Astrocyte (in vitro differentiated cells and primary cell): Measurements from ENCODE around the gene TTC34. TPM values are rescaled to one million over a fixed set of nuclear protein-coding genes. Genes with fewer than 3 reads are reported as not detected.

ENCODE experiments used
- DNase-seq: peaks from one replicate; pipeline ENCODE4 v3.0.0-alpha.2; 2010; ENCODE audit warnings: low read depth
- FAIRE-seq: peaks from 2 replicates; lab custom pipeline; 2011; peaks lifted over from hg19 to GRCh38; lab: Jason Lieb, UNC
- H2AFZ ChIP-seq: 2 replicates; pipeline ENCODE4 v1.6.0; 2012; ENCODE audit warnings: low read depth, low read length, inconsistent platforms
- H3K27ac ChIP-seq: 2 replicates; pipeline ENCODE4 v1.5.1; 2011; ENCODE audit warnings: low read depth, low read length, inconsistent platforms
- H3K27me3 ChIP-seq: 2 replicates; pipeline ENCODE4 v1.6.0; 2011; ENCODE audit warnings: low read length, inconsistent platforms; ENCODE audit not compliant: insufficient read depth
- H3K36me3 ChIP-seq: 2 replicates; pipeline ENCODE4 v1.5.1; 2011; ENCODE audit warnings: low read length, inconsistent platforms; ENCODE audit not compliant: insufficient read depth
- H3K4me1 ChIP-seq: 2 replicates; pipeline ENCODE4 v1.5.1; 2011; ENCODE audit warnings: low read length, inconsistent platforms; ENCODE audit not compliant: insufficient read depth
- H3K4me2 ChIP-seq: 2 replicates; pipeline ENCODE4 v1.6.0; 2012; ENCODE audit warnings: low read length, inconsistent platforms
- H3K4me3 ChIP-seq: 2 replicates; pipeline ENCODE4 v1.5.1; 2011; ENCODE audit warnings: low read depth, mild to moderate bottlenecking, low read length, inconsistent platforms; ENCODE audit not compliant: insufficient read depth
- H3K79me2 ChIP-seq: 2 replicates; pipeline ENCODE4 v1.6.0; 2012; ENCODE audit warnings: mild to moderate bottlenecking, low read length, inconsistent platforms; ENCODE audit not compliant: insufficient read depth
- H3K9ac ChIP-seq: 2 replicates; pipeline ENCODE4 v1.6.0; 2012; ENCODE audit warnings: mild to moderate bottlenecking, low read length, inconsistent platforms
- H3K9me3 ChIP-seq: 2 replicates; pipeline ENCODE4 v1.5.1; 2012; ENCODE audit warnings: low read depth, mild to moderate bottlenecking, low read length, inconsistent platforms; ENCODE audit not compliant: insufficient read depth
- H4K20me1 ChIP-seq: 2 replicates; pipeline ENCODE4 v1.6.0; 2012; ENCODE audit warnings: low read length, inconsistent platforms; ENCODE audit not compliant: insufficient read depth
- H3K27ac Mint-ChIP-seq: one replicate; pipeline ENCODE4 v1.8.0; 2021; ENCODE audit warnings: mild to moderate bottlenecking, mixed read lengths; ENCODE audit not compliant: unreplicated experiment
- H3K27me3 Mint-ChIP-seq: one replicate; pipeline ENCODE4 v1.8.0; 2021; ENCODE audit warnings: low read depth, mixed read lengths; ENCODE audit not compliant: unreplicated experiment
- H3K36me3 Mint-ChIP-seq: one replicate; pipeline ENCODE4 v1.8.0; 2021; ENCODE audit warnings: low read depth, mixed read lengths; ENCODE audit not compliant: unreplicated experiment
- H3K4me1 Mint-ChIP-seq: one replicate; pipeline ENCODE4 v1.8.0; 2021; ENCODE audit warnings: low read depth, mixed read lengths; ENCODE audit not compliant: unreplicated experiment
- H3K4me3 Mint-ChIP-seq: one replicate; pipeline ENCODE4 v1.8.0; 2021; ENCODE audit warnings: mild to moderate bottlenecking, moderate library complexity, mixed read lengths; ENCODE audit not compliant: unreplicated experiment
- H3K9me3 Mint-ChIP-seq: one replicate; pipeline ENCODE4 v1.8.0; 2021; ENCODE audit warnings: mild to moderate bottlenecking, mixed read lengths; ENCODE audit not compliant: unreplicated experiment
- CTCF ChIP-seq: IDR thresholded peaks from 2 replicates; pipeline ENCODE4 v1.5.1; 2011; ENCODE audit warnings: low read depth, mild to moderate bottlenecking, inconsistent platforms, low read length, moderate library complexity; ENCODE audit not compliant: insufficient read depth
- EZH2 ChIP-seq: IDR thresholded peaks from 2 replicates; pipeline ENCODE4 v1.6.1; 2012; ENCODE audit warnings: mild to moderate bottlenecking, low read length, inconsistent platforms; ENCODE audit not compliant: insufficient read depth
- total RNA-seq: library from RNA; stranded (reverse); gene quantifications from 2 replicates; pipeline ENCODE4 v1.2.1, GENCODE V29; 2021

Gene TTC34
- total RNA-seq, 1 donor from 2014 or later: 0.39 TPM

- no peaks in the 10 kb centered on the region for H4K20me1 ChIP-seq
- DNase-seq (no peak), FAIRE-seq (no peak)
- Mint-ChIP-seq H3K4me1 (no peaks in the 10 kb centered on the region), H3K36me3 (no peaks in the 10 kb centered on the region), H3K27ac (no peak overlapping the region), H3K9me3 (peaks cover 14% of the 10 kb centered on the region), H3K27me3 (peaks cover 7% of the 10 kb centered on the region), H3K4me3 (no peak overlapping the region)
- no peak overlapping the region for H3K9ac ChIP-seq
- H3K79me2 ChIP-seq: no peaks in the 10 kb centered on the region
- no peaks in the 10 kb centered on the region for H3K27me3 ChIP-seq
- TF ChIP-seq EZH2 (no peak), CTCF (no peak)
- H3K36me3 ChIP-seq: no peaks in the 10 kb centered on the region
- no peak overlapping the region for H3K4me2 ChIP-seq
- H3K9me3 ChIP-seq: peaks cover 9% of the 10 kb centered on the region
- no peak overlapping the region for H3K4me3 ChIP-seq
- no peak overlapping the region for H2AFZ ChIP-seq
- no peak overlapping the region for H3K27ac ChIP-seq
- no peaks in the 10 kb centered on the region for H3K4me1 ChIP-seq
These were observed 23.5 kb upstream of the TTC34 start for GRCh38 chr1:2824999-2825398.

- Histone ChIP-seq H4K20me1 (no peaks in the 10 kb centered on the region), H3K4me3 (no peak overlapping the region), H3K27me3 (no peaks in the 10 kb centered on the region), H3K79me2 (no peaks in the 10 kb centered on the region), H3K9ac (no peak overlapping the region), H3K27ac (no peak overlapping the region), H3K4me1 (no peaks in the 10 kb centered on the region), H3K36me3 (no peaks in the 10 kb centered on the region), H3K4me2 (no peak overlapping the region), H3K9me3 (peaks cover 7% of the 10 kb centered on the region), H2AFZ (no peak overlapping the region)
- H3K27me3 Mint-ChIP-seq: peaks cover 7% of the 10 kb centered on the region
- no peaks in the 10 kb centered on the region for H3K36me3 Mint-ChIP-seq
- DNase-seq: no peak
- no peak overlapping the region for H3K27ac Mint-ChIP-seq
- H3K4me1 Mint-ChIP-seq: no peaks in the 10 kb centered on the region
- FAIRE-seq: no peak
- H3K9me3 Mint-ChIP-seq: peaks cover 14% of the 10 kb centered on the region
- H3K4me3 Mint-ChIP-seq: no peak overlapping the region
- TF ChIP-seq EZH2 (no peak), CTCF (no peak)
These were observed 22.6 kb upstream of the TTC34 start for GRCh38 chr1:2823921-2824610.

- no peaks in the 10 kb centered on the region for H3K36me3 Mint-ChIP-seq
- no peak for DNase-seq
- no peak for FAIRE-seq
- no peaks in the 10 kb centered on the region for H4K20me1 ChIP-seq
- no peaks in the 10 kb centered on the region for H3K36me3 ChIP-seq
- H3K27ac ChIP-seq: no peak overlapping the region
- H3K9ac ChIP-seq: no peak overlapping the region
- no peak overlapping the region for H2AFZ ChIP-seq
- peaks cover 14% of the 10 kb centered on the region for H3K9me3 ChIP-seq
- no peak overlapping the region for H3K27ac Mint-ChIP-seq
- no peaks in the 10 kb centered on the region for H3K27me3 ChIP-seq
- no peaks in the 10 kb centered on the region for H3K4me1 Mint-ChIP-seq
- peaks cover 10% of the 10 kb centered on the region for H3K9me3 Mint-ChIP-seq
- no peak overlapping the region for H3K4me2 ChIP-seq
- H3K4me1 ChIP-seq: no peaks in the 10 kb centered on the region
- H3K27me3 Mint-ChIP-seq: peaks cover 7% of the 10 kb centered on the region
- no peaks in the 10 kb centered on the region for H3K79me2 ChIP-seq
- H3K4me3 ChIP-seq: no peak overlapping the region
- TF ChIP-seq CTCF: no peak
- TF ChIP-seq EZH2: no peak
- H3K4me3 Mint-ChIP-seq: no peak overlapping the region
These were observed 21.2 kb upstream of the TTC34 start for GRCh38 chr1:2822621-2823145.
